ENCODE measurements around the gene RTF2. TPM values are rescaled to one million over a fixed set of nuclear protein-coding genes. Genes with fewer than 3 reads are reported as not detected.
A peak's percentile ranks its signal among the peaks of the same experiment; 100 is the strongest.

Gene RTF2
- total and polyA plus RNA-seq, 2 experiments from 2014 or later = 28.2 to 53.7 TPM

DNA sequence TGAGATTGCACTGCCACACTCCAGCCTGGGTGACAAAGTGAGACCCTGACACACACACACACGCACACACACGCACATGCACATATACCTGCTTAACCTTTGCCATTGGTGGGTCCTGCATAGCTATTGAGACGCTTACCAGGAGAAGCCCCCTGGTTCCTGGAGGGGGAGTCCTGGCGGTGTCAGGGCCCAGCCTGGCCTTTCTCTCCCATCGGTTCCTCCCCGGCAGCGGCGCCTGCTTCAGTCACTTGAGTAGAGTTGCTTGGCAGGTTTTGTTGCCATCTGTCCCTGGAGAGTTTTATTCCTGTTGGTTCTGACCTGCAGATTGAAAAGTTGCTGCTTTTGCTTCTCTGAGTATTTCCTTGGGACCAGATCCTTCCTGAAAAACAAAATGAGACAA, 35.5 kb downstream of the RTF2 start (continued):
- TF ChIP-seq NANOG (IDR thresholded peaks at IDR 0.05; ENCODE audit: borderline replicate concordance) (no peak), JUNB (IDR thresholded peaks at IDR 0.05; ENCODE audit: unreplicated experiment) (no peak), EZH2phosphoT487 (IDR thresholded peaks at IDR 0.05; ENCODE audit: unreplicated experiment) (no peak), ZNF331 (CRISPR knock-in tag; IDR thresholded peaks at IDR 0.05; ENCODE audit: low read depth) (no peak), ETS1 (IDR thresholded peaks at IDR 0.05) (no peak), CTCF (conservative IDR thresholded peaks at IDR 0.05; ENCODE audit: low read depth in 2 of 2) (no peak)

DNA sequence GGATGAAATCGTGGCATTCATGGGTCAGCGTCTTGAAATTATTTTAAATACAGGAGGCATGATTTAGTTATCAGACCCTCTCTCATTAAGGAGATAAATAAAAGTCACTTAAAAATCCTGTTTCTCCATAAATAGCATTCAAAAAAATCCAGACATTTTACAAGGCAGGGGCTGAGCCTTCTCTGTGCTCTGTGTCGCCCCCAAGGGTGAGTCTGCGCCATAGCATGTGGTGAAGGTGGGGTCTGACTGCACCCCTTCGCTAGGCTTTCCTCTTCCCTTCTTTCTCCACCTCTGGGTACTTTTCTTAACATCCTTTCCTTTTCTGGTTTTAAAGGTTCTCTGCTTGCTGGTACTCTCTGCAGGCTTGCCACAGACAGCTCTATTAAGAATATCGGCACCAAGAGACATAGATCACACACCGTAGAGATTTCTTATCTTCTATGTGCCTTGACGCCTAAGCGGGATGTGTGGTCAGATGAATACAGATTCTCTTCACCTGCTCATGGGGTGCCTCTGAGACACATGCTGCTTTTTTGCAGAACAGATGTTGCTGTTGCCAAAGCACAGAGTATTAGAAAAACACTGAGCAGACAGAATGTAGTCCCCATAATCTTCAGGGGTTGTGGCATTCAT, 36.1 kb downstream of the RTF2 start:
- no peaks in the 10 kb centered on the region for H3F3A ChIP-seq (replicated peaks; ENCODE audit: low read depth)
- peaks cover 5% of the 10 kb centered on the region; the same call in 1 of the 2 replicates for H4K20me1 ChIP-seq (replicated peaks; ENCODE audit: insufficient read depth)
- Mint-ChIP-seq H3K27me3 (ENCODE audit: insufficient read depth, low read depth, poor library complexity) (no peaks in the 10 kb centered on the region), H3K4me3 (no peak overlapping the region), H3K9me3 (no peaks in the 10 kb centered on the region), H3K27ac (peak overlapping the region; percentile 61; the same call in 1 of the 2 replicates), H3K36me3 (ENCODE audit: low read depth) (no peaks in the 10 kb centered on the region), H3K4me1 (no peaks in the 10 kb centered on the region)
- H3K4me3 ChIP-seq = no peak overlapping the region
- DNase-seq (ENCODE audit: low spot score) (peak; percentile 64), ATAC-seq (peak; percentile 92)
- TF ChIP-seq ZNF114 (CRISPR knock-in tag; IDR thresholded peaks at IDR 0.05) (no peak), POLR2AphosphoS5 (IDR thresholded peaks at IDR 0.05; ENCODE audit: low read depth) (no peak), ETS1 (IDR thresholded peaks at IDR 0.05) (no peak), ZNF331 (CRISPR knock-in tag; IDR thresholded peaks at IDR 0.05; ENCODE audit: low read depth) (no peak), EZH2 (IDR thresholded peaks at IDR 0.05; ENCODE audit: low read depth, unreplicated experiment) (no peak), CTCF (conservative IDR thresholded peaks at IDR 0.05; ENCODE audit: low read depth in 2 of 2) (peak; percentile 65 to 75), STAT1 (IDR thresholded peaks at IDR 0.05; ENCODE audit: unreplicated experiment) (no peak), ZNF462 (CRISPR knock-in tag; IDR thresholded peaks at IDR 0.05) (no peak)
- H3K9me2 ChIP-seq (ENCODE audit: insufficient read depth) = no peaks in the 10 kb centered on the region
- H2AFZ ChIP-seq = no peak overlapping the region
- H3K79me2 ChIP-seq (replicated peaks; ENCODE audit: insufficient read depth) = 0 out of 2 replicates have a peak, but pooled peaks cover 6% of the 10 kb centered on the region
- no peaks in the 10 kb centered on the region for H3K27me3 ChIP-seq (ENCODE audit: insufficient read depth)
- no peaks in the 10 kb centered on the region for H3K36me3 ChIP-seq (ENCODE audit: insufficient read depth)
- H3K4me1 ChIP-seq (ENCODE audit: insufficient read depth) = no peaks in the 10 kb centered on the region
- no peak overlapping the region for H3K27ac ChIP-seq (ENCODE audit: low read depth)
- H3K4me2 ChIP-seq = no peak overlapping the region
